ENCODE data around the gene KRT36.

Gene KRT36

DNA sequence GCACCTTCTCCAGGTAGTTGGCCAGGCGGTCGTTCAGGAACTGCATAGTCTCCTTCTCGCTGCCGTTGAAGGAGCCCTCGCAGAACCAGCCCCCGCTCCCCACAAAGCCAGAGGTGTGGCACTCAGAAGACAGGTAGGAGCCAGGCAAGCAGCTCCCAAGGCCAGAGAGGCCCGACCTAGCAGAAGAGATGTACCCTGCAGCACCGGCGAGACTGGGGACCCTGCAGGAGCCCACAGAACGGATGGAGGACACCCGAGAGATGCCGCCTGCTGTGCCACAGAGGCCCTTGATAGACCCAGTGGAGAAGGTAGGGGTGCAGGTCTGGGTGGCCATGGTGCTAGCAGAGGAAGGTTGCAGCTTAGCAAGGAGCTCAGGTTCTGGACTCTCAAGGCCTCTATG lies at the start of gene KRT36:
TSS of gene KRT36 (minus strand) at position 380 of the 400 bp plus-strand sequence. CDS start at position 334, 46 bp downstream.
- H3K4me3 ChIP-seq (ENCODE audit: low read length), result no peak within 1 kb of the TSS
- TF ChIP-seq, protein P1, sequence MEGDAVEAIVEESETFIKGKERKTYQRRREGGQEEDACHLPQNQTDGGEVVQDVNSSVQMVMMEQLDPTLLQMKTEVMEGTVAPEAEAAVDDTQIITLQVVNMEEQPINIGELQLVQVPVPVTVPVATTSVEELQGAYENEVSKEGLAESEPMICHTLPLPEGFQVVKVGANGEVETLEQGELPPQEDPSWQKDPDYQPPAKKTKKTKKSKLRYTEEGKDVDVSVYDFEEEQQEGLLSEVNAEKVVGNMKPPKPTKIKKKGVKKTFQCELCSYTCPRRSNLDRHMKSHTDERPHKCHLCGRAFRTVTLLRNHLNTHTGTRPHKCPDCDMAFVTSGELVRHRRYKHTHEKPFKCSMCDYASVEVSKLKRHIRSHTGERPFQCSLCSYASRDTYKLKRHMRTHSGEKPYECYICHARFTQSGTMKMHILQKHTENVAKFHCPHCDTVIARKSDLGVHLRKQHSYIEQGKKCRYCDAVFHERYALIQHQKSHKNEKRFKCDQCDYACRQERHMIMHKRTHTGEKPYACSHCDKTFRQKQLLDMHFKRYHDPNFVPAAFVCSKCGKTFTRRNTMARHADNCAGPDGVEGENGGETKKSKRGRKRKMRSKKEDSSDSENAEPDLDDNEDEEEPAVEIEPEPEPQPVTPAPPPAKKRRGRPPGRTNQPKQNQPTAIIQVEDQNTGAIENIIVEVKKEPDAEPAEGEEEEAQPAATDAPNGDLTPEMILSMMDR (conservative IDR thresholded peaks at IDR 0.05; ENCODE audit: low read depth, low read length), result no peak
- no peak for DNase-seq (ENCODE audit: low read depth)

DNA sequence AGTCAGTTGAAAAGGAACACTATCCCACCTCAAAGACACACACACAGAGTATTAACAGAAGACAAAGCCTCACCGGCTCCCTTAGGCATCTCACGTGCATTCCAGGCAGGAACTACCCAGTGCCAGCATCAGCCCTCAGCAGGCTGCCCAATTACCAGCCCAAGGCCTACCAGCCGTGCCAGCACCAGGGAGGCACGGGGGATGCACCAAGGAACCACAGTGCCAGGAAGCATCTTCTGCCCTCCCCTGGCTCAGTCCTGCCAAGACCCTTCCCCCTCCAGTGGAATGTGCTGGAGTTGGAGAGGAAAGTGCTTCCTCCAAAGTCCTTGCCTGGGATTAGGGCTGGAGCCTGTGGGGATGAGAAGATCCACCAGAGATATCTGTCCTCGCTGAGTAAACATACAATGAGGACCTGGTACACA lies 49.4 kb upstream of the KRT36 start:
- TF ChIP-seq, protein P1 (conservative IDR thresholded peaks at IDR 0.05; ENCODE audit: low read depth, low read length), result no peak
- no peak for DNase-seq (ENCODE audit: low read depth)
- no peak overlapping the region for H3K4me3 ChIP-seq (ENCODE audit: low read length)

DNA sequence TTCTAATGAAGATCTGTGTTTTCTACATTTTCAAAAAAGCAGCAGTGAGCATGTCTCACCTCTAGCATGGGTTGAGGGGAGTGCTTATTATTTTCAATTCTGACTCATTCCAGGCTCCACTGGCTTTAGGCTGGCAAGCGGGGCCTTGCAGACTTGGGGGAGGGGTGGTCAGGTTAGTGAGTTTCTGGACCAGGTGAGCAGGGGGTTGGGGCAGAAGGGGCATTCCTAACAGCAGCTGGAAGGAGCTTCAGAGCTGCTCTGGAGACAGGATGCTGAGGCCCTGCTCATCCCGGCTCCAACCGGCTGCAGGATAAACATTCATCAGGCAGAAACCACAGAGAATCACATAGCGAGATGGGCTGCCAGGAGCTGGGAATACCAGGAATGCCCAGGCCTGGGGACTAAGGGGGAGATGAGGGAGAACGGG lies 48.9 kb upstream of the KRT36 start:
- TF ChIP-seq, protein P1 (conservative IDR thresholded peaks at IDR 0.05; ENCODE audit: low read depth, low read length), result no peak
- no peak for DNase-seq (ENCODE audit: low read depth)
- no peak overlapping the region for H3K4me3 ChIP-seq (ENCODE audit: low read length)

DNA sequence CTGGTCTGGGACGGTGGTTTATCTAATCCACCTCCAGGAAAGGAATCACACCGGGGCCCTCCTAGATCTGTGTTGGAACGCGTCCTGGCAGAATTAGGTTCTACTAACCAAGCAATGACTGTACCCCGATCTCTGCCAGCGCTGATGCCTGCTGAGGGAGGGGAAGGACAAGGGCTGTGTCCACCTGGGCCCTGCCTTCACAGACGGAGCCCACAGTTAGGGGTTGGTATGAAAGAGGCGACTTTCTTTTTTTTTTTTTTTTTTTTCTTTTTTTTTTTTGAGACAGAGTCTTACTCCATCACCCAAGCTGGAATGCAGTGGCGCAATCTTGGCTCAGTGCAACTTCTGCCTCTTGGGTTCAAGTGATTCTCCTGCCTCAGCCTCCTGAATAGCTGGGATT lies 48.3 kb upstream of the KRT36 start:
- H3K4me3 ChIP-seq (ENCODE audit: low read length), result no peak overlapping the region
- DNase-seq (ENCODE audit: low read depth), result no peak
- TF ChIP-seq, protein P1 (conservative IDR thresholded peaks at IDR 0.05; ENCODE audit: low read depth, low read length), result no peak

DNA sequence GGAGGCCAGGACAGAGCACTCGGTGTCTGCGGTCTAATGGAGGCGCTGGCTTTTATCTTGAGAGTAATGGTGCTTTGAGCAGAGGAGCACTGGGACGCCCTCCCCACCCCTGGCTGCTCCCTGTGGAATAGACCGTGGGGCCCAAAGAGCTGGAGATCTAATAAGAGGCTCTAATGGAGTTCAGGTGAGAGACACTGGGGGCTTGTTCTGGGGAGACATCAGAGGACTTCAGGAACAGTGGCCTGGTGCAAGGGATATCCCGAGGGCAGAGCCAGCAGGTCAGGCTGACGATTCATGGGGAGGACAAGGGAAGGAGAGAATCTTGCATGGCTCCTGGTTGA lies 47.9 kb upstream of the KRT36 start:
- DNase-seq (ENCODE audit: low read depth), result no peak
- TF ChIP-seq, protein P1 (conservative IDR thresholded peaks at IDR 0.05; ENCODE audit: low read depth, low read length), result no peak
- H3K4me3 ChIP-seq (ENCODE audit: low read length), result no peak overlapping the region

DNA sequence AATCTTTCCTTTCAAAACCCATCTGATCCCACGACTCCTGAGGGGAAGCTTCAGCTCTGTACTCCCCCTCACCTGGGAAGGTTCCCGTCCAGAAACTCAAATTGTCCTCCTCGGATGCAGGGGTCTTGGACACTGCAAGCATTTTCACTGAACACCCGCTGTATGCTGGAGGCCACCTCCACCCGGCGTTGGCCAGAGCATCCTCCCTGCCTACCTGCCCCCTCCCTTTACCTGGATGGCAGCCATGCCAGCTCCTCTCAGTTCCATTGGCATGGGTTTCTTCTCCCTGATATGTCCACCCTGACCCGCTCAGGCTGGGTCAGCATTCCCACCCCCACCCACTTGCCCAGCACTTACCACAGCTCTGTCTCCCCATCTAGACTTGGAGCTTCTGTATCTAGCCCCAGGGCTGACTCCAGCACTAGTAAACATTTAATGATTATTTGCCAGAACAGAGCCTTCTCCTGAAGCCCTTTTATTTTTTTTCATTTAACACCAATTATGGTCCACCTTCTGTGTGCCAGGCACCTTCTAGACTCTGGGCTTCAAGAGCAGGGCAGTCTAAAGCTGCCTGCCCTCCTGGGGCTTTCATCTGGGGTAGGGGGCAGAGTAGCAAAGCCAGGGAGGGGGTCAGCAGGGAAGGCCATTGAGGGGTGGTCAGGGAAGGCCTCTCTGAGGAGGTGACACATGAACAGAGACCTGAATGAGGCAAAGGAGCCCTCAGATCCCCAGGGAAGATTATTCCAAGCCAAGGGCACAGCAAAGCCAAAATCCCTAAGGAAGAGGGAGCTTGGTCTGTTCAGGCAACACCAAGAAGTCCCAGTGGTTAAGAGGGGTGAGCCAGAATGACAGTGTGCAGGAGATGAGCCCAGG lies 47.3 kb upstream of the KRT36 start:
- H3K4me3 ChIP-seq (ENCODE audit: low read length), result no peak overlapping the region
- TF ChIP-seq, protein P1 (conservative IDR thresholded peaks at IDR 0.05; ENCODE audit: low read depth, low read length), result no peak
- no peak for DNase-seq (ENCODE audit: low read depth)

All from retinal pigment epithelial cell (primary cell).